22Rv1 (cell line): ENCODE measurements around the gene ANO10.
"Not testable (repeated sequence)": the region's sequence is repeated elsewhere in the genome, so short reads cannot be mapped to it uniquely, and the experiment has no call there.

ENCODE experiments used
- H3K27ac ChIP-seq: fragments of 450-650 bp; 2 replicates; pipeline ENCODE4 v1.5.1; 2017
- ZFX ChIP-seq: fragments of 450-650 bp; IDR thresholded peaks from 2 replicates; pipeline ENCODE4 v1.6.1; 2017; ENCODE audit warnings: antibody characterized with exemption, borderline replicate concordance
- TF ChIP-seq, protein P1 (sequence below): fragments of 450-650 bp; IDR thresholded peaks from 2 replicates; pipeline ENCODE4 v1.5.1; 2017; ENCODE audit warnings: mild to moderate bottlenecking

ANO10 gene

DNA sequence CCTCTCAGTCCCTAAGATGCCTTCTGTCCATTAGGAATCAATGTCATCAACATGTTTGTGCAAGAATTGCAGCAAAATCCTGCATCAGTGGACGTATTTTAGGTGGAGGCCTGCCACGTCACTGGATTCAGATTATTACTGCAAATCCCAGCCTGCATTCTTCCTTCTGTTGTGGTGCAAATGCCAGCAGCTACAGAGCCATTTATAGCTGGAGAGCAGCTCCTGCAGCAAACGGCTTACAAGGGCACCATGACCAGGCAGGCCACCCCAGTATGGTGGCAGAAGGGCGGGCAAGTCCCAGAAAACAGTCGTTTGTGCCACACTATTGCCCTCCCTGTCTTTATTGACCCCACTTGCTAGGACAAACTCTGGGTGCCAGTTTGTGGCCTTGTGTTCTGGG is 260.7 kb downstream of the ANO10 start:
- no peak overlapping the region for H3K27ac ChIP-seq
- TF ChIP-seq, protein P1, sequence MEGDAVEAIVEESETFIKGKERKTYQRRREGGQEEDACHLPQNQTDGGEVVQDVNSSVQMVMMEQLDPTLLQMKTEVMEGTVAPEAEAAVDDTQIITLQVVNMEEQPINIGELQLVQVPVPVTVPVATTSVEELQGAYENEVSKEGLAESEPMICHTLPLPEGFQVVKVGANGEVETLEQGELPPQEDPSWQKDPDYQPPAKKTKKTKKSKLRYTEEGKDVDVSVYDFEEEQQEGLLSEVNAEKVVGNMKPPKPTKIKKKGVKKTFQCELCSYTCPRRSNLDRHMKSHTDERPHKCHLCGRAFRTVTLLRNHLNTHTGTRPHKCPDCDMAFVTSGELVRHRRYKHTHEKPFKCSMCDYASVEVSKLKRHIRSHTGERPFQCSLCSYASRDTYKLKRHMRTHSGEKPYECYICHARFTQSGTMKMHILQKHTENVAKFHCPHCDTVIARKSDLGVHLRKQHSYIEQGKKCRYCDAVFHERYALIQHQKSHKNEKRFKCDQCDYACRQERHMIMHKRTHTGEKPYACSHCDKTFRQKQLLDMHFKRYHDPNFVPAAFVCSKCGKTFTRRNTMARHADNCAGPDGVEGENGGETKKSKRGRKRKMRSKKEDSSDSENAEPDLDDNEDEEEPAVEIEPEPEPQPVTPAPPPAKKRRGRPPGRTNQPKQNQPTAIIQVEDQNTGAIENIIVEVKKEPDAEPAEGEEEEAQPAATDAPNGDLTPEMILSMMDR = no peak
- no peak for TF ChIP-seq ZFX

- H3K27ac ChIP-seq = not testable (repeated sequence)
Observed at GRCh38 chr3:43356033-43356432, 265.8 kb downstream of the ANO10 start.

DNA sequence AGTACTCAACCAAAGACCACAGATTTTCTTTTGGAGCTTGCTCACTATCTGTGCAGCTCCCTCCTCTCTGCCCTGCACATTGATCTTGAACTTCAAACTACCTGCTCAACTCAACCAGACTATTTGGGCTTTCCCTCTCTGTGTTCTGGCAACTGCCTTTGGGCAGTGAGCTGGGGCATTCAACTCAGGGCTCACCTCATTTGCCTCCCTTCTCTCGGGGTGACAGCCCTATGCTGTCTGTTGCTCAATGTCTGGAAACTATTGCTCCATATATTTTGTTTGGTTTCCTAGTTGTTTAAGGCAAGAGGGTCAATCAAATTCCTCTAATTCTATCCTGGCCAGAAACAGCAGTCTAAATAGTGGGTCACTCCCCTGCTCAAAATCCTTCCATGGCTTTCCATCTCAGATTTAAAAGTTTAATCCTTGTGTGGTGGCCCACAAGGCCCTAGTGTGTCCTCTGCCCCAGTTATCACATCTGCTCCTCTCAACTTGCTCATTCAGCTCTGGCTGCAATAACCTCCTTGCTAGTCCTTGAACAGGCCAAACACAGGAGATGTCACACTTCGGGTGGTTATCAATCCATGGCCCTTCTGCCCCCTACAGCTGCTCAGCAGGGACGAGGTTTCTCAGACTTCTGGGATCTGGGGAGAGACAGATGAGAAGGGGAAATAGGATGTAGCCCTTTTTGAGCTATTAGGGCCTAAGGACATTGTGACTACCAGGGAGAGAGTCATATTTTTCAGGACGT is 267.7 kb downstream of the ANO10 start:
- TF ChIP-seq ZFX = no peak
- TF ChIP-seq, protein P1 = no peak
- H3K27ac ChIP-seq = no peak overlapping the region

DNA sequence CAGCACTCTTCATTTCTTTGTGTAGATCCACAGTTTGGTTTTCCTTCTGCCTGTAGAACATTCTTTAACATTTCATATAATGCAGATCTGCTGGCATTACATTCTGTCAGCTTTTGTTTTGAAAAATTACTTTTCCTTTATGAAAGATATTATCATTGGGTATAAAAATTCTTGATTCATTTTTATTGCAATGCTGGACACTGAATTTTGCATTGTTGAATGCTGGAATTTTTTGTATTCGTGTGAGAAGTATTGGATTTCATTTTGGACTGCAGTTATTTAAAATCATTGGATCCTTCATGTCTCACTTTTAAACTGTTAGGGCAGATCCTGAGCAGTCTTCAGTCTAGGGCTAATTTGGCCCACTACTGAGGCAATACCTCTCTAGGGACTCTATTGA is 268.4 kb downstream of the ANO10 start:
- no peak overlapping the region for H3K27ac ChIP-seq
- no peak for TF ChIP-seq ZFX
- TF ChIP-seq, protein P1 = no peak

DNA sequence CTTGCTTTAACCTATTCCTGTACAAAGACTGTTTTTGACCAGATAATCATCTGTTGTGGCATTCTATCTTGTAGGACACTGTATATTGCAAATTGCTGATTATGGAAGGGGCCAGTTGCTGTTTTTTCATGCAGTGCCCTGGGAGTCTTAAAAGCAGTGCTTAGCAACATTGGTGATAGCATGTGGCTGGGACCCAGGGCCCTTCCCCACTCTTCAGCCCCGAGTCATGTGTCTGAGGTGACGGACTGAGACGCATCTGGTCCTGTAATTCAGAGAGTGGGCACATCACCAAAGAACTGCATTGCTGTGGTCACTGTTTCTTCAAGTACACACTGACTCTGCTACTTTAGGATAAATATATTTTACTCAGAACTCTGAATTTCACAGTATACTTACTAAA is 272.1 kb downstream of the ANO10 start:
- TF ChIP-seq ZFX = no peak
- TF ChIP-seq, protein P1 = no peak

DNA sequence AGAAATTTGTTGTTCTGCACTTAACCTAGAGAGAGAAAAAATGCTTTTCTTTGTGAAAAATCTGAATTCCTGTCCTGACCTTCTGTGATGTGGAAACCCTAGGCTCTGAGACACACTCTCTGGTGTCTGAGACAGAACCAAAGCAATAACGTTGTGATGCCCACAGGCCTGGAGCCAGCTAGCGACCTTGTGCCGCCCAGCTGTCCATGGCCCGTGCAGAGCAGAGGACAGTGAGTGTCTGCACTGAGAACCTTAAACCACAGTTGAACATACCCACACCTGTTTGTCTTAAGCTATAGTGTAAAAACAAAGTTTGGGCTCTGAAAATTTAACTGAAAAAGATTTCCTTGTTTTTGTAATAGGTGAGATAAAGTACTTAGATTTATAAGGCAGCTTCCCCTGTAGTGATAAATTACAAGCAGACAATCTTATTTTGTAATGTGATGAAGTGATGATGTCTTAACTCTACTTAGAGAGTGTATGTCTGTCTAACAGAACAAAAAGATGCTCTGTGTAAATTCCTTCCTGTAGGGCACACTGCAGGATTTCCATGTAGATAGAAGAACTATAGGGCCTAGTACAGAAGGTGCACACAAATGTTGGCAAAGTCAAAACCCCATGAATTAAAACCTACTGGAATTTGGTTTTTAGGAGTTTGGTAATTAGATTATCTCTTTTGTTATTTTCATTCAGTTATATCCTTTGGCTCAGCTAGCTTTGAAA is 272.8 kb downstream of the ANO10 start:
- no peak overlapping the region for H3K27ac ChIP-seq

More for the DNA sequence above, 272.1 kb downstream of the ANO10 start:
- no peak overlapping the region for H3K27ac ChIP-seq

DNA sequence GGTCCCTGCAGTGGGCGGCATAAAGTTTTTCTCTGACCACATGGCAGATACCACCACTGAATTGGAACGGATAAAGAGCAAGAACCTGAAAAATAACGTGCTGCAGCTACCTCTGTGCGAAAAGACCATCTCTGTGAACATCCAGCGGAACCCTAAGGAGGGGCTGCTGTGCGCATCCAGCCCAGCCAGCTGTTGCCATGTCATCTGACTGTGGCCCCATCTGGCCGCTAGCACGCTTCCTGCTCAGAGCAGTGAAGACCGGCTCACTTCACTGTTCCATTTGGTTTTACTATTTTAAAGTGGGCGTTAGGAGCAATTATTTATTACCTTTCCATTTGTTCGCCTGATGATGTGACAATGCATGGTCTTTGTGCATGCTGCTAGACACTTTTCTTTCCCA is 273.5 kb downstream of the ANO10 start:
- H3K27ac ChIP-seq = no peak overlapping the region
- TF ChIP-seq ZFX = no peak
- TF ChIP-seq, protein P1 = no peak

More for the DNA sequence above, 272.8 kb downstream of the ANO10 start:
- no peak for TF ChIP-seq ZFX
- TF ChIP-seq, protein P1 = no peak
